ENCODE results near the gene NLGN1. TPM values are rescaled to one million over a fixed set of nuclear protein-coding genes. Genes with fewer than 3 reads are reported as not detected.
A peak's percentile ranks its signal among the peaks of the same experiment; 100 is the strongest.

Gene NLGN1
- total and polyA plus RNA-seq, 2 experiments from 2014 or later, result 5.1 to 11.2 TPM

GRCh38 chr3:173584838-173585831 lies 187.6 kb downstream of the NLGN1 start:
- Histone ChIP-seq H3K36me3 (replicated peaks; ENCODE audit: insufficient read depth, low read depth) (no peaks in the 10 kb centered on the region), H4K20me1 (ENCODE audit: insufficient read depth, poor library complexity, severe bottlenecking) (no peaks in the 10 kb centered on the region), H3K4me2 (peak overlapping the region; percentile 87), H3K27me3 (peaks cover 19% of the 10 kb centered on the region), H3K9me3 (ENCODE audit: low read depth) (no peaks in the 10 kb centered on the region), H3K9me2 (replicated peaks; ENCODE audit: insufficient read depth) (no peaks in the 10 kb centered on the region), H3K27ac (peak overlapping the region; percentile 68), H2AFZ (peak overlapping the region; percentile 62), H3K79me2 (peaks cover 2% of the 10 kb centered on the region), H3K4me3 (peak overlapping the region; percentile 63), H3K4me1 (ENCODE audit: insufficient read depth) (no peaks in the 10 kb centered on the region)
- peak; percentile 2 for TF ChIP-seq CTCF (IDR thresholded peaks at IDR 0.05; ENCODE audit: poor library complexity)
- TF ChIP-seq EZH2 (IDR thresholded peaks at IDR 0.05; ENCODE audit: borderline replicate concordance), result peak; percentile 64
- TF ChIP-seq EZH2phosphoT487 (IDR thresholded peaks at IDR 0.05; ENCODE audit: low read depth, severe bottlenecking, unreplicated experiment), result no peak
- peak; percentile 65 for DNase-seq (ENCODE audit: low spot score)
- WGBS (ENCODE audit: low lambda C conversion rate, missing lambda C conversion rate), result under 1% methylated on average over 47 of the region's 47 CpGs

- H2AFZ ChIP-seq, result peak overlapping the region; percentile 20
- H4K20me1 ChIP-seq (ENCODE audit: insufficient read depth, poor library complexity, severe bottlenecking), result no peaks in the 10 kb centered on the region
- 27% methylated on average over 2 of the region's 2 CpGs for WGBS (ENCODE audit: low lambda C conversion rate, missing lambda C conversion rate)
- H3K4me2 ChIP-seq, result peak overlapping the region; percentile 87
- no peak for TF ChIP-seq EZH2 (IDR thresholded peaks at IDR 0.05; ENCODE audit: borderline replicate concordance)
- no peak for TF ChIP-seq CTCF (IDR thresholded peaks at IDR 0.05; ENCODE audit: poor library complexity)
- no peak for TF ChIP-seq EZH2phosphoT487 (IDR thresholded peaks at IDR 0.05; ENCODE audit: low read depth, severe bottlenecking, unreplicated experiment)
- peak overlapping the region; percentile 68 for H3K27ac ChIP-seq
- H3K36me3 ChIP-seq (replicated peaks; ENCODE audit: insufficient read depth, low read depth), result no peaks in the 10 kb centered on the region
- H3K27me3 ChIP-seq, result peaks cover 19% of the 10 kb centered on the region
- H3K79me2 ChIP-seq, result peaks cover 2% of the 10 kb centered on the region
- H3K4me1 ChIP-seq (ENCODE audit: insufficient read depth), result no peaks in the 10 kb centered on the region
- H3K4me3 ChIP-seq, result peak overlapping the region; percentile 63
- no peaks in the 10 kb centered on the region for H3K9me3 ChIP-seq (ENCODE audit: low read depth)
- no peak for DNase-seq (ENCODE audit: low spot score)
- H3K9me2 ChIP-seq (replicated peaks; ENCODE audit: insufficient read depth), result no peaks in the 10 kb centered on the region
These were observed 188.6 kb downstream of the NLGN1 start for GRCh38 chr3:173586166-173586565.

- H3K36me3 ChIP-seq (replicated peaks; ENCODE audit: insufficient read depth, low read depth), result no peaks in the 10 kb centered on the region
- peak overlapping the region; percentile 68 for H3K27ac ChIP-seq
- no peak for TF ChIP-seq CTCF (IDR thresholded peaks at IDR 0.05; ENCODE audit: poor library complexity)
- no peak for TF ChIP-seq EZH2 (IDR thresholded peaks at IDR 0.05; ENCODE audit: borderline replicate concordance)
- no peak for TF ChIP-seq EZH2phosphoT487 (IDR thresholded peaks at IDR 0.05; ENCODE audit: low read depth, severe bottlenecking, unreplicated experiment)
- 88% methylated on average over 1 of the region's 1 CpG for WGBS (ENCODE audit: low lambda C conversion rate, missing lambda C conversion rate)
- peaks cover 2% of the 10 kb centered on the region for H3K79me2 ChIP-seq
- peaks cover 19% of the 10 kb centered on the region for H3K27me3 ChIP-seq
- no peaks in the 10 kb centered on the region for H3K9me2 ChIP-seq (replicated peaks; ENCODE audit: insufficient read depth)
- no peak overlapping the region for H3K4me3 ChIP-seq
- no peaks in the 10 kb centered on the region for H3K9me3 ChIP-seq (ENCODE audit: low read depth)
- DNase-seq (ENCODE audit: low spot score), result no peak
- H2AFZ ChIP-seq, result no peak overlapping the region
- H4K20me1 ChIP-seq (ENCODE audit: insufficient read depth, poor library complexity, severe bottlenecking), result no peaks in the 10 kb centered on the region
- H3K4me1 ChIP-seq (ENCODE audit: insufficient read depth), result no peaks in the 10 kb centered on the region
- H3K4me2 ChIP-seq, result peak overlapping the region; percentile 87
These were observed 189.5 kb downstream of the NLGN1 start for GRCh38 chr3:173587055-173587454.

All from hepatocyte (in vitro differentiated cells).